Measurements from ENCODE around the gene NFYC. TPM values are rescaled to one million over a fixed set of nuclear protein-coding genes. Genes with fewer than 3 reads are reported as not detected.

Gene NFYC
- total RNA-seq, 4 donors from 2014 or later = 45.3 to 58.6 (median 57.4) TPM

- DNase-seq (no peak), ATAC-seq (no peak)
- no peak overlapping the region for H3K4me3 ChIP-seq
- TF ChIP-seq POLR2A (IDR thresholded peaks at IDR 0.05) (no peak), CTCF (IDR thresholded peaks at IDR 0.05 in 4 of 5, conservative IDR thresholded peaks at IDR 0.05 in 1 of 5) (no peak)
- H3K27me3 ChIP-seq = no peaks in the 10 kb centered on the region
- H3K9me3 ChIP-seq = no peaks in the 10 kb centered on the region
- in situ Hi-C loops (cut with MboI; ENCODE audit: low sequenced_read_pairs in 4 of 4) (no loop called here), intact Hi-C loops (cut with DNase I; ENCODE audit: low total_unique reads) (no loop called here)
- peaks cover 0 to 10% of the 10 kb centered on the region in 2 donors for H3K4me1 ChIP-seq
- H3K36me3 ChIP-seq = no peaks in the 10 kb centered on the region
- H3K27ac ChIP-seq = no peak overlapping the region
These were observed 97.2 kb downstream of the NFYC start for GRCh38 chr1:40788561-40789341.

DNA sequence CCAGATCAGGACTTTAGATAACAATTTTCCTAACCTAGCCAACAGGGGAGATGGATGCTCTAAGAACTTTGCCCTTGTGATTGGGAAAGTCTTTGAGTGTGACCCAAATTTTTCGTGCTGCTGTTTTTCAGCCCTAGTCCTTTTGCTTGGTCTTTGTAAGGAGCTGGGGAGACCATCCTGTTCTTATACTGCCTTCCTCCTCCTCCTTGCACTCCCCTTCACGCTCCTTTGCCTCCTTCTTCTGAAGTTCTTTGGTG is 97.8 kb downstream of the NFYC start:
- H3K4me1 ChIP-seq = peaks cover 0 to 10% of the 10 kb centered on the region in 2 donors
- no peaks in the 10 kb centered on the region for H3K9me3 ChIP-seq
- TF ChIP-seq POLR2A (IDR thresholded peaks at IDR 0.05) (no peak), CTCF (IDR thresholded peaks at IDR 0.05 in 4 of 5, conservative IDR thresholded peaks at IDR 0.05 in 1 of 5) (no peak)
- H3K27me3 ChIP-seq = no peaks in the 10 kb centered on the region
- no peaks in the 10 kb centered on the region for H3K36me3 ChIP-seq
- H3K4me3 ChIP-seq = no peak overlapping the region
- DNase-seq = no peak
- ATAC-seq = no peak
- in situ Hi-C loops (cut with MboI; ENCODE audit: low sequenced_read_pairs in 4 of 4) (no loop called here), intact Hi-C loops (cut with DNase I; ENCODE audit: low total_unique reads) (no loop called here)
- no peak overlapping the region for H3K27ac ChIP-seq

DNA sequence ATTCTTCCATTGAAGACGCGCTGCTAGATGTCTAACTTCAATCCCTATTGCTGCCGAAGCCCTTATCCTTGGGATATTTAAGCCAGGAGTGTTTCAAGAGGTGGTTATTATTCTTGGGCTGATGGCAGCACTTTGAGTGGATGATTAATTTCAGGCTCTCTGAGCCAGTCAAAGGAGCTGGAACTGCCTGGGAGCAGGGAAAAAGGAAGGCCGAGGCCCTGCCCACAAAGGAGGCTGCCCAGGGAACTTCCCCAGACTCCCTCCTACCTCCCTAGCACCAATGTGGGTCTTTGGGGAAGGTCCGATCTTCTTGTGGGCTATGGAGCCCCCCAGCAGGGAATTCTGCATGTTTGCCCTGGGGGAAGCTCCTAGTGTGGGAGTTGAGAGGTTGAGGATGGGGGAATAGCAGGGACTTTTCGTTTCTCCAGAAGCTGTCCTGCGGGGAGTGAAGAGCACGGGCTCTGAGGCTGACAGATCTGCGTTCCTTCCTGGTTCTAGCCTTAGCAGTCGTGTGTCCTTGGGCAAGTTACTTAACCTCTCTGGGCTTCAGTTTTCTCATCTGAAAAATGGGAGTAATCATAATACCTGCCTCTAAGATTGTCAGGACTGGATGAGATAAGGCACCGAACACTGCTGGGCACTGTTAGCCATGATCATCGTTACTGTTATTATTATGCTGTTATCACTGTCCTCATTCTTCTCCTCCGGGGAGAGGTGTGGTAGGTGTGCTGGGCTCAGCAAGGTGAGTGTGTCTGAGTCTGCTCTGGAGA is 98.3 kb downstream of the NFYC start:
- Histone ChIP-seq H3K9me3 (no peaks in the 10 kb centered on the region), H3K27me3 (no peaks in the 10 kb centered on the region), H3K4me3 (no peak overlapping the region), H3K4me1 (peaks cover 0 to 8% of the 10 kb centered on the region in 2 donors), H3K27ac (no peak overlapping the region), H3K36me3 (no peaks in the 10 kb centered on the region)
- intact Hi-C loops (cut with DNase I; ENCODE audit: low total_unique reads) = no loop called here
- in situ Hi-C loops (cut with MboI; ENCODE audit: low sequenced_read_pairs in 4 of 4) = no loop called here
- TF ChIP-seq POLR2A (IDR thresholded peaks at IDR 0.05) (no peak), CTCF (IDR thresholded peaks at IDR 0.05 in 4 of 5, conservative IDR thresholded peaks at IDR 0.05 in 1 of 5) (no peak)
- no peak for ATAC-seq
- DNase-seq = no peak

- Histone ChIP-seq H3K4me3 (no peak overlapping the region), H3K36me3 (no peaks in the 10 kb centered on the region), H3K9me3 (no peaks in the 10 kb centered on the region), H3K27me3 (no peaks in the 10 kb centered on the region), H3K27ac (no peak overlapping the region), H3K4me1 (peaks cover 16 to 23% of the 10 kb centered on the region in 2 donors)
- intact Hi-C loops (cut with DNase I; ENCODE audit: low total_unique reads) (no loop called here), in situ Hi-C loops (cut with MboI; ENCODE audit: low sequenced_read_pairs in 4 of 4) (no loop called here)
- ATAC-seq (no peak), DNase-seq (no peak)
- no peak for TF ChIP-seq CTCF (IDR thresholded peaks at IDR 0.05 in 4 of 5, conservative IDR thresholded peaks at IDR 0.05 in 1 of 5)
- no peak for TF ChIP-seq POLR2A (IDR thresholded peaks at IDR 0.05)
These were observed 100.5 kb downstream of the NFYC start for GRCh38 chr1:40792036-40792435.
